Measurements from ENCODE around the gene TCP10L.

- TF ChIP-seq, protein P1, sequence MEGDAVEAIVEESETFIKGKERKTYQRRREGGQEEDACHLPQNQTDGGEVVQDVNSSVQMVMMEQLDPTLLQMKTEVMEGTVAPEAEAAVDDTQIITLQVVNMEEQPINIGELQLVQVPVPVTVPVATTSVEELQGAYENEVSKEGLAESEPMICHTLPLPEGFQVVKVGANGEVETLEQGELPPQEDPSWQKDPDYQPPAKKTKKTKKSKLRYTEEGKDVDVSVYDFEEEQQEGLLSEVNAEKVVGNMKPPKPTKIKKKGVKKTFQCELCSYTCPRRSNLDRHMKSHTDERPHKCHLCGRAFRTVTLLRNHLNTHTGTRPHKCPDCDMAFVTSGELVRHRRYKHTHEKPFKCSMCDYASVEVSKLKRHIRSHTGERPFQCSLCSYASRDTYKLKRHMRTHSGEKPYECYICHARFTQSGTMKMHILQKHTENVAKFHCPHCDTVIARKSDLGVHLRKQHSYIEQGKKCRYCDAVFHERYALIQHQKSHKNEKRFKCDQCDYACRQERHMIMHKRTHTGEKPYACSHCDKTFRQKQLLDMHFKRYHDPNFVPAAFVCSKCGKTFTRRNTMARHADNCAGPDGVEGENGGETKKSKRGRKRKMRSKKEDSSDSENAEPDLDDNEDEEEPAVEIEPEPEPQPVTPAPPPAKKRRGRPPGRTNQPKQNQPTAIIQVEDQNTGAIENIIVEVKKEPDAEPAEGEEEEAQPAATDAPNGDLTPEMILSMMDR (IDR thresholded peaks at IDR 0.05; ENCODE audit: insufficient read depth, low read length) = no peak
- TF ChIP-seq POLR2AphosphoS5 (IDR thresholded peaks at IDR 0.05; ENCODE audit: low read depth) (no peak), GABPA (IDR thresholded peaks at IDR 0.05; ENCODE audit: low read depth) (no peak), REST (IDR thresholded peaks at IDR 0.05; ENCODE audit: insufficient replicate concordance, low read depth) (no peak), SPI1 (IDR thresholded peaks at IDR 0.05; ENCODE audit: borderline replicate concordance, low read depth) (peak; percentile 19; the same call in 1 of the 2 replicates)
These were observed 35.9 kb downstream of the TCP10L start for GRCh38 chr21:32549440-32549839.
